Right ventricle myocardium superior (tissue), 1 donor: ENCODE measurements around the gene GPC1. TPM values are rescaled to one million over a fixed set of nuclear protein-coding genes. Genes with fewer than 3 reads are reported as not detected.
A peak's percentile ranks its signal among the peaks of the same experiment; 100 is the strongest.

Source experiments
- ATAC-seq: fragments of 200-7000 bp; cut with Tn5 transposase; one replicate; pipeline ENCODE4 v1.9.1; 2020; ENCODE audit warnings: mild to moderate bottlenecking; ENCODE audit not compliant: poor library complexity
- DNase-seq: peaks from one replicate; pipeline ENCODE4 v3.0.0-alpha.2; 2020
- intact Hi-C: fragments of 100-400 bp; cut with DNase I; formaldehyde crosslinking; loops from one replicate; pipeline ENCODE4 v1.11.2; 2022
- total RNA-seq: library from RNA; stranded (reverse); fragmentation: NEBNext Ultra II Directional; extraction: Animal tissue kit (Norgen Biotek cat#: 25700); gene quantifications from one replicate; pipeline ENCODE4 v1.2.1, GENCODE V29; 2021
- donor health status: DM: no; HTN: yes; CAD: no; lungs with severe emphysema.

Gene GPC1
- total RNA-seq, 1 donor from 2014 or later, result 154 TPM

GRCh38 chr2:240436683-240437550, 1.5 kb downstream of the GPC1 start:
- DNase-seq (peak; percentile 60), ATAC-seq (no peak)
- intact Hi-C loops, result loop anchor here (10.0 kb wide), 1 partner anchor 142 kb away; no protein-coding TSS in a partner anchor

- no peak for DNase-seq
- intact Hi-C loops, result loop anchor here (10.0 kb wide), 1 partner anchor 143 kb away; no protein-coding TSS in a partner anchor
Observed at GRCh38 chr2:240437551-240437860, 2.0 kb downstream of the GPC1 start.

GRCh38 chr2:240437861-240438809, 2.7 kb downstream of the GPC1 start:
- intact Hi-C loops, result loop anchor here (2.0 to 10.0 kb wide), 2 partner anchors 143 to 205 kb away; no protein-coding TSS in a partner anchor
- peak; percentile 77 for ATAC-seq

More at GRCh38 chr2:240437551-240437860, 2.0 kb downstream of the GPC1 start:
- ATAC-seq, result no peak

GRCh38 chr2:240438810-240439697, 3.6 kb downstream of the GPC1 start:
- ATAC-seq, result peak; percentile 38

More at GRCh38 chr2:240437861-240438809, 2.7 kb downstream of the GPC1 start:
- peak; percentile 80 for DNase-seq

GRCh38 chr2:240439698-240440151, 4.3 kb downstream of the GPC1 start:
- DNase-seq, result peak; percentile 34
- intact Hi-C loops, result loop anchor here (2.0 to 10.0 kb wide), 2 partner anchors 145 to 207 kb away; no protein-coding TSS in a partner anchor
- no peak for ATAC-seq

More at GRCh38 chr2:240438810-240439697, 3.6 kb downstream of the GPC1 start:
- intact Hi-C loops, result loop anchor here (2.0 to 10.0 kb wide), 2 partner anchors 144 to 206 kb away; no protein-coding TSS in a partner anchor
- peak; percentile 58 for DNase-seq

GRCh38 chr2:240440251-240440650, 4.8 kb downstream of the GPC1 start:
- no peak for DNase-seq
- ATAC-seq, result no peak
- intact Hi-C loops, result no loop called here

- peak; percentile 34 for DNase-seq
- ATAC-seq, result no peak
- intact Hi-C loops, result no loop called here
Observed at GRCh38 chr2:240440704-240441320, 5.3 kb downstream of the GPC1 start.

- DNase-seq (peak; percentile 41), ATAC-seq (no peak)
- intact Hi-C loops, result no loop called here
Observed at GRCh38 chr2:240441326-240441992, 6.0 kb downstream of the GPC1 start.

GRCh38 chr2:240441993-240442411, 6.5 kb downstream of the GPC1 start:
- no peak for ATAC-seq
- peak; percentile 38 for DNase-seq
- intact Hi-C loops, result no loop called here

- intact Hi-C loops, result no loop called here
- ATAC-seq, result no peak
- no peak for DNase-seq
Observed at GRCh38 chr2:240442891-240443715, 7.6 kb downstream of the GPC1 start.

- intact Hi-C loops, result no loop called here
- ATAC-seq (peak; percentile 22), DNase-seq (no peak)
Observed at GRCh38 chr2:240443891-240444301, 8.4 kb downstream of the GPC1 start.

- no peak for ATAC-seq
- intact Hi-C loops, result no loop called here
Observed at GRCh38 chr2:240444464-240444863, 9.0 kb downstream of the GPC1 start.

GRCh38 chr2:240445961-240446663, 10.6 kb downstream of the GPC1 start:
- intact Hi-C loops, result no loop called here
- no peak for ATAC-seq

More at GRCh38 chr2:240444464-240444863, 9.0 kb downstream of the GPC1 start:
- DNase-seq, result no peak

GRCh38 chr2:240446664-240447175, 11.3 kb downstream of the GPC1 start:
- DNase-seq, result no peak
- intact Hi-C loops, result no loop called here

More at GRCh38 chr2:240445961-240446663, 10.6 kb downstream of the GPC1 start:
- DNase-seq, result no peak

GRCh38 chr2:240447331-240447730, 11.9 kb downstream of the GPC1 start:
- ATAC-seq (no peak), DNase-seq (no peak)
- intact Hi-C loops, result no loop called here

More at GRCh38 chr2:240446664-240447175, 11.3 kb downstream of the GPC1 start:
- no peak for ATAC-seq
